GM12891 (cell line): ENCODE measurements around the gene RNU6-8.

Experiments
- PAX5 ChIP-seq: IDR thresholded peaks from 2 replicates; pipeline ENCODE4 v1.6.1; 2011; ENCODE audit warnings: low read length, moderate library complexity, mild to moderate bottlenecking; ENCODE audit not compliant: insufficient read depth, severe bottlenecking
- POLR2A ChIP-seq: IDR thresholded peaks from 2 replicates; pipeline ENCODE4 v1.6.1; 2011; ENCODE audit warnings: low read depth, low read length, control low read depth
- POLR2AphosphoS5 ChIP-seq: IDR thresholded peaks from 2 replicates; pipeline ENCODE4 v1.6.1; 2011; ENCODE audit warnings: low read depth, low read length, control low read depth
- SPI1 ChIP-seq: IDR thresholded peaks from 2 replicates; pipeline ENCODE4 v1.6.1; 2011; ENCODE audit warnings: low read depth, low read length, control low read depth
- TAF1 ChIP-seq: IDR thresholded peaks from 2 replicates; pipeline ENCODE4 v1.6.1; 2011; ENCODE audit warnings: low read depth, low read length, control low read depth

DNA sequence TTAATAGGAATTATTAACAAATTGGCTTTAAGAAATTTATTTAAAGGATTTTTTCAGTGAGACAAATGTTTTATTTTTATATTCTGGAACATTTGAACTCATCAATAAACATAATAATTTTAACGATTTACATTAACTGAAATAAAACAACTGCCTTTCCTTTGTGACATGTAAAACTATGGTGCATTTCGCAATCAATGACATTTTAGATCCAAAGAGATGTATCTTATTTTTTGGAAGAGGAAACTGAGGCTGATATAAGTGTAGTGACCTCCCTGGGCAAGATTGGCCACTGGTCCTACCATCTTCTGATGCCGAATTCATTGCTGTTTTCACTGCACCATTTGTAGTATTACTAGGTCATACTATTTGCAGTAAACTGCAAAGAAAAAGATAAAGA lies 2.5 kb upstream of the RNU6-8 start:
- no peak for TF ChIP-seq POLR2AphosphoS5
- no peak for TF ChIP-seq POLR2A
- no peak for TF ChIP-seq PAX5
- TF ChIP-seq SPI1: no peak
- TF ChIP-seq TAF1: no peak
